ENCODE measurements around the gene GEMIN2. TPM values are rescaled to one million over a fixed set of nuclear protein-coding genes. Genes with fewer than 3 reads are reported as not detected.
"Not testable (repeated sequence)": the region's sequence is repeated elsewhere in the genome, so short reads cannot be mapped to it uniquely, and the experiment has no call there.

The GEMIN2 gene
- total RNA-seq, 3 donors from 2014 or later (not counting 1 experiment from before 2014, with no cell fraction given): 8.4 to 12.8 (median 10.0) TPM

DNA sequence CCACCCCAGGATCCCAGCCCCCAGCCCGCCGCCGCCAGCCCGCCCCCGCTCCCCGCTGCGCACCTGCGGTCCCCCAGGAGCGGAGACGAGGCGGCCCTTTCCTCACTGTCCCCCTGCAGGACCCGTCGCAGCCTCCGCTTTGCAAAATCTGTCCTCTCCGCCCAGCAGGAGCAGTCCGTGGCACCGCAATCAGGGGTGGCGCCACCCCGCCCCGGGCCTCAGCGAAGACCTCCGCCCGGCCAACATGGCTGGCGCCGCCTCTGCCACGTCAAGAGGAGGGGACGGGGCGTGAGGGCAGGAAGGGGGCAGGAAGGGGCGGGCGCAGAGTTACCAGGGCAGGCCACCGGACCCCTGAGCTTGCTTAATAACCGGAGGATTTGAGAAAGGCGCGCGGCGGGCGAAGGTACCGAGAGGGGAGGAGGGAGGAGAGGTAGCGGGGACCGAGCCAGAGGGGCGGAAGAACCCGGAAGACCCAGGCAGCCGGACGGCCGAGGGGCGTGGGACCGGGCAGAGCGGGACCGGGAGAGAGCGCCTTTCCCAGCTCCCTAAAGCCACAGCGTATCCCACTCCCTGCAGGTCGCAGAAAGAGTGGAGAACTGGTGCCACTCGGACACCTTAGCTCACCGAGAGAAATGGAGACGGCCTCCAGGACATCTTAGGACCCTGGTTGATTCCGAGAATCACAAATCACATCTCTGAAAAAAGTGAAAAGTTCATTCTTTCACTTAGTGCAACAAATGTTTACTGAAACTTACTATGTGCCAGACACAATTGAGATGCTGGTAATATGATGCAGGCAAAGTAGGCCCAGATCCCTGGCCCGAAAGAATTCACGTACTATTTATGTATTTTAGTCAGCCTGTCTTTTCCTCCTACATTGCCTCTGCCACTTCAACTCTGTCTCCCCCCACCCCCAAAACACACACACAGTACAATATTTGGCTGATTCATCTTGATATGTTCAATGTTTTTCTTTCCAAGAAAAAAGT is 10.9 kb upstream of the GEMIN2 start, which contains the start of gene SEC23A:
Gene SEC23A (minus strand): TSS at position 267 of the 989 bp plus-strand sequence. CDS start 7,117 bp downstream, outside the sequence.
- Mint-ChIP-seq H3K27me3 (ENCODE audit: low read depth in 2 of 2) (no peaks in the 10 kb centered on the region), H3K4me3 (peak within 1 kb of the TSS; percentile 98), H3K4me1 (peaks cover 23 to 36% of the 10 kb centered on the region in 2 donors), H3K36me3 (no peaks in the 10 kb centered on the region), H3K27ac (peak within 1 kb of the TSS; percentile 91 to 96), H3K9me3 (no peaks in the 10 kb centered on the region)
- H3K4me3 ChIP-seq (ENCODE audit: low read length): peak within 1 kb of the TSS; percentile 95
- H3K9me3 ChIP-seq (ENCODE audit: control insufficient read depth, insufficient read depth, low read length): no peaks in the 10 kb centered on the region
- H3K27ac ChIP-seq (ENCODE audit: low read length): peak within 1 kb of the TSS; percentile 95
- under 1% methylated on average over 58 of the region's 58 CpGs for WGBS (ENCODE audit: insufficient coverage)
- DNase-seq (peak; percentile 82 to 88), ATAC-seq (peak; percentile 97 to 99 (median 98))
- no peaks in the 10 kb centered on the region for H3K27me3 ChIP-seq (ENCODE audit: control insufficient read depth, insufficient read depth, low read length)
- H3K36me3 ChIP-seq (ENCODE audit: control insufficient read depth, insufficient read depth, low read length): no peaks in the 10 kb centered on the region
- intact Hi-C loops (cut with micrococcal nuclease): loop anchor here (1.0 to 5.0 kb wide), 4 partner anchors 11 to 329 kb away; partner anchors contain the start of genes FBXO33, GEMIN2, PNN and TRAPPC6B
- TF ChIP-seq, protein P1, sequence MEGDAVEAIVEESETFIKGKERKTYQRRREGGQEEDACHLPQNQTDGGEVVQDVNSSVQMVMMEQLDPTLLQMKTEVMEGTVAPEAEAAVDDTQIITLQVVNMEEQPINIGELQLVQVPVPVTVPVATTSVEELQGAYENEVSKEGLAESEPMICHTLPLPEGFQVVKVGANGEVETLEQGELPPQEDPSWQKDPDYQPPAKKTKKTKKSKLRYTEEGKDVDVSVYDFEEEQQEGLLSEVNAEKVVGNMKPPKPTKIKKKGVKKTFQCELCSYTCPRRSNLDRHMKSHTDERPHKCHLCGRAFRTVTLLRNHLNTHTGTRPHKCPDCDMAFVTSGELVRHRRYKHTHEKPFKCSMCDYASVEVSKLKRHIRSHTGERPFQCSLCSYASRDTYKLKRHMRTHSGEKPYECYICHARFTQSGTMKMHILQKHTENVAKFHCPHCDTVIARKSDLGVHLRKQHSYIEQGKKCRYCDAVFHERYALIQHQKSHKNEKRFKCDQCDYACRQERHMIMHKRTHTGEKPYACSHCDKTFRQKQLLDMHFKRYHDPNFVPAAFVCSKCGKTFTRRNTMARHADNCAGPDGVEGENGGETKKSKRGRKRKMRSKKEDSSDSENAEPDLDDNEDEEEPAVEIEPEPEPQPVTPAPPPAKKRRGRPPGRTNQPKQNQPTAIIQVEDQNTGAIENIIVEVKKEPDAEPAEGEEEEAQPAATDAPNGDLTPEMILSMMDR (IDR thresholded peaks at IDR 0.05): no peak
- peaks cover 12% of the 10 kb centered on the region for H3K4me1 ChIP-seq (ENCODE audit: control insufficient read depth, insufficient read depth, low read length)

DNA sequence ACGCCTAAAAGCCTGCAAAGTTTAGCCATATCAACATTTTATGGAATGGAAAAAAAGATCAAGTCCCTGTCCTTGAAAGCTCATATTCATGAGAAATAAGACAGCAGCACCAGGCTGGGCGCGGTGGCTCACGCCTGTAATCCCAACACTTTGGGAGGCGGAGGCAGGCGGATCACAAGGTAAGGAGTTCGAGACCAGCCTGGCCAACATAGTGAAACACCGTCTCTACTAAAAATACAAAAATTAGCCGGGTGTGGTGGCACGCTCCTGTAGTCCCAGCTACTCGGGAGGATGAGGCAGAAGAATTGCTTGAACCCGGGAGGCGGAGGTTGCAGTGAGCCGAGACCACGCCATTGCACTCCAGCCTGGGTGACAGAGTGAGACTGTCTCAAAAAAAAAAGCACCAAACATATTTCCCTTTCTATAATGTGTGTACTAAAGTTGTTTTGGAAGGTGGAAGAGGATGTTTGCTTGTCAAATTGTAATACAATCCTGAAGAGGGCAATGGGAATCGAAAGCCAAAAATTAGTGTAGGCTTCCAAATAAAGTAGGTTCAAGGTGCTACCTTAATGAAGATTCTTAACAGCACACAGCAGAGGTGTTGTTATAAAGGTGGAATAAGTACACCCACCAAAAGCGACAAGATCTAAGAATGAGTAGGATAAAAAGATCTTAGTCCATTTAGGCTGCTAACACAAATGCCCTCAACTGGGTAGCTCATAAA is 9.9 kb upstream of the GEMIN2 start:
- H3K36me3 Mint-ChIP-seq: not testable (repeated sequence)
- intact Hi-C loops (cut with micrococcal nuclease): loop anchor here (5.0 kb wide), 1 partner anchor 328 kb away; the partner anchor contains the start of gene FBXO33
- peak overlapping the region; percentile 98 for H3K4me3 Mint-ChIP-seq

DNA sequence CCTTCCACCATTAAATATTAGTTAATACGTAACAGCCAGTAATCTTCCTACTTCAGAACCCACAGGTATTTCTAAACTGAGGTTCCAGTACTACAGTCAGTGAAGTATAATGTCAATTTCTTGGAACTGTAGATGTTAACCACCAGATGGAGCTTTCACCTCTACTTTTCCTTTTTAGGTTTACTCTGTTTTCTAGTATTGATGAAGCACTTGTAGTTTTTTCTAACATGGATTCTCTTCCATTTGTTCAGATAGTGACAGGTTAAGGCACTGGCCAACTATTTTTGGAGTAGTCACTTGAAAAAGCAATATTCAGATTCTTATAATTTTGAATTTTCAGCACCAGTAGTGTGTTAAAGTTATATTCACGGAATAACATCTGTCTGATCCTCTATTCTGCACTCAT is 6.5 kb upstream of the GEMIN2 start:
- Mint-ChIP-seq H3K27ac (no peak overlapping the region), H3K4me3 (no peak overlapping the region), H3K9me3 (no peaks in the 10 kb centered on the region), H3K36me3 (no peaks in the 10 kb centered on the region), H3K27me3 (ENCODE audit: low read depth in 2 of 2) (peaks cover 4 to 7% of the 10 kb centered on the region in 2 donors), H3K4me1 (peaks cover 7 to 16% of the 10 kb centered on the region in 2 donors)
- peak in 1 of 2 donors; percentile 55 for DNase-seq
- Histone ChIP-seq H3K9me3 (ENCODE audit: control insufficient read depth, insufficient read depth, low read length) (no peaks in the 10 kb centered on the region), H3K4me1 (ENCODE audit: control insufficient read depth, insufficient read depth, low read length) (peaks cover 9% of the 10 kb centered on the region), H3K4me3 (ENCODE audit: low read length) (no peak overlapping the region), H3K27me3 (ENCODE audit: control insufficient read depth, insufficient read depth, low read length) (no peaks in the 10 kb centered on the region), H3K36me3 (ENCODE audit: control insufficient read depth, insufficient read depth, low read length) (no peaks in the 10 kb centered on the region), H3K27ac (ENCODE audit: low read length) (no peak overlapping the region)
- WGBS (ENCODE audit: insufficient coverage): 14% methylated on average over 1 of the region's 2 CpGs
- no peak for ATAC-seq
- TF ChIP-seq, protein P1 (IDR thresholded peaks at IDR 0.05): peak; percentile 8
- intact Hi-C loops (cut with micrococcal nuclease): no loop called here

More for the DNA sequence above, 9.9 kb upstream of the GEMIN2 start:
- peaks cover 12% of the 10 kb centered on the region for H3K4me1 ChIP-seq (ENCODE audit: control insufficient read depth, insufficient read depth, low read length)
- H3K27me3 ChIP-seq (ENCODE audit: control insufficient read depth, insufficient read depth, low read length); H3K27me3 Mint-ChIP-seq (ENCODE audit: low read depth in 2 of 2); H3K27ac ChIP-seq (ENCODE audit: low read length); H3K9me3 ChIP-seq (ENCODE audit: control insufficient read depth, insufficient read depth, low read length); ATAC-seq; H3K9me3 Mint-ChIP-seq; H3K4me3 ChIP-seq (ENCODE audit: low read length); H3K36me3 ChIP-seq (ENCODE audit: control insufficient read depth, insufficient read depth, low read length); DNase-seq: not testable (repeated sequence)
- Mint-ChIP-seq H3K27ac (peak overlapping the region; percentile 91 to 96), H3K4me1 (peaks cover 23 to 36% of the 10 kb centered on the region in 2 donors)
- 94% methylated on average over 16 of the region's 17 CpGs for WGBS (ENCODE audit: insufficient coverage)

All from natural killer cell (primary cell).